Stomach smooth muscle (tissue), 2 donors: ENCODE results near the gene FAM118B.

Experiments used
- H3K27ac ChIP-seq: one replicate; pipeline ENCODE4 v1.7.0; 2013; ENCODE audit warnings: mild to moderate bottlenecking, low read length, inconsistent platforms
- H3K27me3 ChIP-seq, 2 donors: one replicate each; pipeline ENCODE4 v1.7.0; 2013; ENCODE audit warnings: low read length in 2 of 2; ENCODE audit not compliant: insufficient read depth in 2 of 2, control insufficient read depth in 1 of 2
- H3K36me3 ChIP-seq, 2 donors: one replicate each; pipeline ENCODE4 v1.7.0; 2013; ENCODE audit warnings: low read length in 2 of 2; ENCODE audit not compliant: control insufficient read depth in 2 of 2, insufficient read depth in 2 of 2
- H3K4me1 ChIP-seq: one replicate; pipeline ENCODE4 v1.7.0; 2013; ENCODE audit warnings: low read length; ENCODE audit not compliant: control insufficient read depth, insufficient read depth
- H3K4me3 ChIP-seq, 2 donors: one replicate each; pipeline ENCODE4 v1.7.0; 2013; ENCODE audit warnings: low read length in 2 of 2
- H3K9ac ChIP-seq, 2 donors: one replicate each; pipeline ENCODE4 v1.7.0; 2013; ENCODE audit warnings: low read length in 2 of 2, mild to moderate bottlenecking in 1 of 2
- H3K9me3 ChIP-seq, 2 donors: one replicate each; pipeline ENCODE4 v1.7.0; 2013; ENCODE audit warnings: low read length in 2 of 2; ENCODE audit not compliant: control insufficient read depth in 2 of 2
- donor health status: healthy.
- donor health status: Pancreatic carcinoma.

The FAM118B gene

GRCh38 chr11:126186708-126187529 is 24.7 kb upstream of the FAM118B start:
- Histone ChIP-seq H3K27ac (no peak overlapping the region), H3K9ac (no peak overlapping the region), H3K27me3 (no peaks in the 10 kb centered on the region), H3K4me3 (no peak overlapping the region), H3K36me3 (peaks cover 0 to 4% of the 10 kb centered on the region in 2 donors), H3K4me1 (peaks cover 9% of the 10 kb centered on the region), H3K9me3 (no peaks in the 10 kb centered on the region)

DNA sequence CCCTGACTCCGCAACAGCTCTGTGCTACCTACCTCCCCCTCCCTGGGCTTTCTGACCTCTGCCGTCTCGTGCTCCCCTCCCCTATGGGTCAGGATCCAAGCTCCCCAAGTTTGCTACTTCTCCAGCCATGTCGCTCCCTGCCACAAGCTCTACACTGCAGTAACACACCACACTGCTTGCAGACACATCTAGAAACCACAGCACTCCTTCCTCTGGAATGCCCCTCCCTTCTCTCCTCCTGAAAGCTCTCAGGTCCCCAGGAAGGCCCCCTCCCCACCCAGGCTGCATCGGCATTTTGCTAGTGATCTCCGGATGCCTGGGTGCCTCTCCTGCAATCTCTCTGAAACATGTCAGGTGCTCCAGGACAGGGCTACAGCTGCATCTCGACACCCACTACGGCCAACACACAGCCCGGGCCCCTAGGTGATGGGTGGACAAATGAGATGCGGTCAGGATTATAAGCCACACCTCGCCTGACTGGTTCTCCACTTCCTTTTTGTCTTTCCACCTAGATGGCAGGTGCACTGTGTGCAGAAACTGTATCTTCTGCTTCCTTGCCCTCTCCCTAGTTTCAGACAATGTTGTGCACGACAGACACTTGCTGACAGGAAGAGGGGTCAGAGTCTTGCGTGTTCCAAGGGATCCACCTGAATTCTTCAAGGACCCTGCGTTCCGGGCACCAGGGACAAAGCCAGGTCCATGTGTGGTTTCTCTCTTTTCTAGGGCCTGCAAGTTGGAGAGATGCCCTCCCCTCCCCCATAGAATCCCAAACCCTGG is 23.1 kb upstream of the FAM118B start:
- H3K9me3 ChIP-seq = no peaks in the 10 kb centered on the region
- no peak overlapping the region for H3K9ac ChIP-seq
- peaks cover 20% of the 10 kb centered on the region for H3K4me1 ChIP-seq
- no peak overlapping the region for H3K27ac ChIP-seq
- H3K27me3 ChIP-seq = no peaks in the 10 kb centered on the region
- no peak overlapping the region for H3K4me3 ChIP-seq
- peaks cover 0 to 7% of the 10 kb centered on the region in 2 donors for H3K36me3 ChIP-seq

DNA sequence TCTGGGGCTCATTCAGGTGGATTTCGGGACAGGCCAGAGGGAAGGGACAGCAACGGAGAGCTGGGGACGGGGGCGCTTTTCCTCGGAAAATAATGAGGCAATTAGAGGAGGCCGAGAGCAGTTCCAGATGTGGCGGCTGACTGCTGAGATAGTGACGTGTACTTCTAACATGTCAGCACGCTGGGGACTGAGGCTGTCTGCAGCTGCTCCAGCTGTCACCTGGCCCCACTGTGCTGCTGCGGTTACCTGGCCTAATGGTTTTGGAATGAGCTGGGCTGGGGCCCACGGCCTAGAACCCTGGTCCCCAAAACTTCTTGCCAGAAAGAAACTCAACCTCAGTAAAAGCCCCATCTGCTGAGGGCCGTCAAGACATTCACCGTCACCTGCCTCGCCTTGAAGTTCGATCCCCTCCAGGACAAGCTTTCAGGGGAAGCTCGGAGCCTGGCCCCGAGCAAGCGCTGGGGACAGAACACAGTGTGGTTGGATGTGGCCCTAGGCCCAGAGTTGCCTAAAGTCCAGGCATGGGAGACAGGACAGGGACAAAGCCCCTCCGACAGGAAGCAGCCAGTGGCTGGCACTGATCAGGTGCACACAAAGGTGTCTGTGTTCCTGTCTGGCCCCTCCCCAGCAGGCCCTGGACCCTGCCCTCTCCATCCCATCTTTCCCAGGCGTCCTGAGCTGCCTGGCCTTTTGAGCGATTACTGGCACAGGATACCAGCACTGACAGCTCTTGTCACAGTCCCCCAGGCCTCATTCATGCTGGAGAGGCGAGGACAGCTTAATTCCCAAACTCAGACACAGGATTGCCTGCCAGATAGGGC is 22.3 kb upstream of the FAM118B start:
- H3K9me3 ChIP-seq = no peaks in the 10 kb centered on the region
- H3K27ac ChIP-seq = no peak overlapping the region
- H3K4me3 ChIP-seq = no peak overlapping the region
- peaks cover 0 to 7% of the 10 kb centered on the region in 2 donors for H3K36me3 ChIP-seq
- no peak overlapping the region for H3K9ac ChIP-seq
- no peaks in the 10 kb centered on the region for H3K27me3 ChIP-seq
- H3K4me1 ChIP-seq = peaks cover 23% of the 10 kb centered on the region

DNA sequence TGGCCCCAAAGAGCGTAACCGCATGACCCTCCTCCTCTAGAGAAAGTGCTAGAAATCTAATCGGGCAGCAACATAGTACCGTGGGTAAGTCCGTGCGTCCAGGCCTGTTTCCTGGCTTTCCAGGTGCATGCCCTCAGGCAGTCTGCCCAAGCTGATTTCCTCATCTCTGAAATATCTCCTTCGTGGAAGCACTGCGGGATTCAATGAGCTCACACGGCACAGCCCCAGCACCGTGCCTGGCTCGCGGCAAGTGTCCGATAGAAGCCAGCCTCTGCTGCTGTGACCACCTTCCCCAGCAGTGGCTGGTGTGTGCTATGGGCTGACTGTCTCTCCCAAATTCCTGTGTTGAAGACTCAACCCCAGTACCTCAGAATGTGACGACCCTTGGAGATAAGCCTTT is 20.8 kb upstream of the FAM118B start:
- peaks cover 23% of the 10 kb centered on the region for H3K4me1 ChIP-seq
- H3K9me3 ChIP-seq = no peaks in the 10 kb centered on the region
- H3K4me3 ChIP-seq = no peak overlapping the region
- no peak overlapping the region for H3K27ac ChIP-seq
- H3K9ac ChIP-seq = no peak overlapping the region
- no peaks in the 10 kb centered on the region for H3K27me3 ChIP-seq
- peaks cover 0 to 9% of the 10 kb centered on the region in 2 donors for H3K36me3 ChIP-seq

- no peaks in the 10 kb centered on the region for H3K9me3 ChIP-seq
- no peak overlapping the region for H3K4me3 ChIP-seq
- H3K9ac ChIP-seq = no peak overlapping the region
- no peak overlapping the region for H3K27ac ChIP-seq
- H3K36me3 ChIP-seq = peaks cover 0 to 14% of the 10 kb centered on the region in 2 donors
- no peaks in the 10 kb centered on the region for H3K27me3 ChIP-seq
- H3K4me1 ChIP-seq = peaks cover 18% of the 10 kb centered on the region
Observed at GRCh38 chr11:126191379-126192073, 20.1 kb upstream of the FAM118B start.

GRCh38 chr11:126192361-126192760 is 19.2 kb upstream of the FAM118B start:
- H3K27me3 ChIP-seq = no peaks in the 10 kb centered on the region
- H3K9ac ChIP-seq = peak overlapping the region in 1 of 2 donors; percentile 36
- H3K36me3 ChIP-seq = peaks cover 4 to 19% of the 10 kb centered on the region in 2 donors
- peak overlapping the region; percentile 41 for H3K27ac ChIP-seq
- peaks cover 0 to 3% of the 10 kb centered on the region in 2 donors for H3K9me3 ChIP-seq
- no peak overlapping the region for H3K4me3 ChIP-seq
- peaks cover 15% of the 10 kb centered on the region for H3K4me1 ChIP-seq

- peaks cover 15% of the 10 kb centered on the region for H3K4me1 ChIP-seq
- peaks cover 0 to 3% of the 10 kb centered on the region in 2 donors for H3K9me3 ChIP-seq
- H3K4me3 ChIP-seq = no peak overlapping the region
- H3K27ac ChIP-seq = no peak overlapping the region
- no peaks in the 10 kb centered on the region for H3K27me3 ChIP-seq
- peaks cover 8 to 25% of the 10 kb centered on the region in 2 donors for H3K36me3 ChIP-seq
- no peak overlapping the region for H3K9ac ChIP-seq
Observed at GRCh38 chr11:126193038-126193478, 18.5 kb upstream of the FAM118B start.

DNA sequence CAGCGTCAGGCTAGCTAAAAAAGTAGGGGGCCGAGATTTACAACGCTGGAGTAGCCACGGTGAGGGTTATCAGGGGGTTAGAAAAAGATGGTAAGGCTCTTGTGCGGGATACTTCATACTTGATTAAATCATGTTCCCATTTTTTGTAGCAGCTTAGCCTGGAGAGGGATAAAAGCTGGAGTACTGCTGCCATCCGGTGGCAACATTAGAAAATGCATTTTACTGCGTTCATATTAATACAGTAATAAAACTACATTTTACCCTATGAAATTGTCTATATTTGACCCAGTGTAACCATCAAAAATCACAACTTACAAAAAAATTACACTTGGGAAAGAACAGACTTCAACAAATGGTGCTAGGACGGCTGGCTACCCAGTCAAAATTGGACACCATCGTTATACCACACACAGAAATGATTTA is 17.4 kb upstream of the FAM118B start:
- H3K4me3 ChIP-seq = no peak overlapping the region
- H3K36me3 ChIP-seq = peaks cover 8 to 29% of the 10 kb centered on the region in 2 donors
- no peak overlapping the region for H3K9ac ChIP-seq
- H3K27me3 ChIP-seq = no peaks in the 10 kb centered on the region
- H3K27ac ChIP-seq = no peak overlapping the region
- peaks cover 0 to 3% of the 10 kb centered on the region in 2 donors for H3K9me3 ChIP-seq
- peaks cover 15% of the 10 kb centered on the region for H3K4me1 ChIP-seq

GRCh38 chr11:126195119-126195518 is 16.5 kb upstream of the FAM118B start:
- H3K27ac ChIP-seq = no peak overlapping the region
- H3K27me3 ChIP-seq = no peaks in the 10 kb centered on the region
- H3K4me1 ChIP-seq = peaks cover 15% of the 10 kb centered on the region
- H3K36me3 ChIP-seq = peaks cover 8 to 35% of the 10 kb centered on the region in 2 donors
- H3K9me3 ChIP-seq = peaks cover 0 to 3% of the 10 kb centered on the region in 2 donors
- H3K4me3 ChIP-seq = no peak overlapping the region
- H3K9ac ChIP-seq = no peak overlapping the region
